Posterior cingulate gyrus (tissue), 11 donors: Measurements from ENCODE around the gene SMCO4.
"Not testable (repeated sequence)": the region's sequence is repeated elsewhere in the genome, so short reads cannot be mapped to it uniquely, and the experiment has no call there.

Source experiments
- DNase-seq, 10 donors: peaks; one replicate each; pipeline versions ENCODE4 v3.0.0 to v3.0.0-alpha.2; 2020 to 2021; ENCODE audit warnings: mixed read lengths in 3 of 10
- intact Hi-C: fragments of 100-400 bp; cut with DNase I; formaldehyde crosslinking; loops from one replicate; pipeline ENCODE4 v1.15.1; 2023

Gene SMCO4

GRCh38 chr11:93481279-93481678 is 61.9 kb downstream of the SMCO4 start:
- DNase-seq, result peak in 1 of 10 donors; percentile 64

GRCh38 chr11:93480756-93481155 is 62.4 kb downstream of the SMCO4 start:
- intact Hi-C loops, result no loop called here
- DNase-seq, result no peak

More at GRCh38 chr11:93481279-93481678, 61.9 kb downstream of the SMCO4 start:
- intact Hi-C loops, result no loop called here

GRCh38 chr11:93480256-93480655 is 62.9 kb downstream of the SMCO4 start:
- intact Hi-C loops, result no loop called here

GRCh38 chr11:93478841-93479240 is 64.3 kb downstream of the SMCO4 start:
- intact Hi-C loops, result no loop called here

More at GRCh38 chr11:93480256-93480655, 62.9 kb downstream of the SMCO4 start:
- DNase-seq, result no peak

DNA sequence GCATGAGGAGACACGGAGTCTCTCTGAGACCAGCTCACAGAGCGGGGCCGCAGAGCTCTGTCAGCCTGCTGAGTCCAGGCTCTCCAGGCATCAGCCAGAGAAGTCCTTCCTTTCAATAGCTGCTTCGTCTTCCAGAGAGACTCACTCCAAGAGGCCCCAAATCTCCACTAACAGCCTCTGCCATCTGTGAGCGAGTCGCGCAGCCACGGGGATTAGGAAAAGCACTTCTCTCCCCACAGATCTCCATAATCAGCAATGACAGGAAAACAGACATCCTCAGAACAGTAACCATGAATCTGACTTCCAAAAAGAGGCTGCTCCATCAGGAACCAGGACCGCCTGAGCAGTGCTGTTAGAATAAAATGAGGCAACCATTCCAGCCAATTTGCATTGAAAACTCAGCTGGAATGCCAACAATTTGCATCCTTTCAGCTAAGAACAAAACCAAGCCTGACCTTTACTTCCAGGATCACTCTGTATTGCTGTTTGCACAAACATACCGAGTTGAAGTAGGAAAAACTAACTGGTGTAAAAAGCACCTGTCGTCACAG is 65.4 kb downstream of the SMCO4 start:
- DNase-seq, result peak in 1 of 10 donors; percentile 66
- intact Hi-C loops, result no loop called here

More at GRCh38 chr11:93478841-93479240, 64.3 kb downstream of the SMCO4 start:
- DNase-seq, result no peak

GRCh38 chr11:93476796-93477195 is 66.4 kb downstream of the SMCO4 start:
- no peak for DNase-seq
- intact Hi-C loops, result no loop called here

DNA sequence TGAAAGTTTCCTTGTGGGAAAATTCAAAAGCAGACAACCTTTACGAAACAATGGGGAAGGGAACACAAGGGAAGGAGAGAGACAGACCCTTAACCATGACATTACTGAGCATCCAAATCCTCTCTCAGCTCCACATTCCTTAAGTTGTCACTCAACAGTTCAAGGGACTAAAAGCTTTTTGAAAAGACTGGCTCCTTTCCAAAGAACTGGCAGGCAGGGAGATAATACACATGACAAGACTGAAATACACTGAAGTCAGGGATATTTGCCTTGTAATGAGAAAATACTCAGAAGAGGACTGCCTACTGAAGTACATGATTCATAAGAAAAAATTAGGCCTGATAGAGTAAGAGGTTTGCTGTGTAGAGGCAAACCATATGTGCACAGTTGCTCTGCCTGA is 69.1 kb downstream of the SMCO4 start:
- intact Hi-C loops, result no loop called here
- DNase-seq, result no peak

- intact Hi-C loops, result no loop called here
- no peak for DNase-seq
Observed at GRCh38 chr11:93468290-93468689, 74.9 kb downstream of the SMCO4 start.

GRCh38 chr11:93467054-93467453 is 76.1 kb downstream of the SMCO4 start:
- intact Hi-C loops, result no loop called here
- DNase-seq, result no peak

DNA sequence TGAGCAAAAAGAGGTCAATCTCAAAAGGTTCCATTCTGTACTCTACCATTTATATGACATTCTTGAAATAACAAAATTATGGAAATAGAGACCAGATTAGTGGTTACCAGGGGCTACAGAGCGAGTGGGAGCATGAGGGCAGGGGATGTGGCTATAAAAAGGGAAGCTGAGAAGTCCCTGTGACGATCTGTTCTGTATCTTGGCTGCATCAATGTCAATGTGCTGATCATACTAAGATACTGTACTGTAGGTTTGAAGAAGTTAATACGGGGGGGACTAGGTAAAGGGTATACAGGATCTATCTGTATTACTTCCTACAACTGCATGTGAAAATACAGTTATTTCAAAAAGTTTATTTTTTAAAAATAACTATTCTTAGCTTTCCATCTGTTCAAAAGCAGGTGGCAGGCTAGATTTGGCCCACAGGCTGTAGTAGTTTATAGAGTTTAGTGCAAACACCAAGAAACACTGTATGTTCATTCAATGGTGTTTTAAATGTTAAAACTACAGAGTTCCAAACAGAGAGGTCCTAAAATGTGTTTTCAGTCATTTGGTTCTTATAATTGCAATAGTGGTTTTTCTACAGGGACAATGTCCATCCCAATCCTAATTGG is 78.2 kb downstream of the SMCO4 start:
- intact Hi-C loops, result no loop called here
- no peak for DNase-seq

DNA sequence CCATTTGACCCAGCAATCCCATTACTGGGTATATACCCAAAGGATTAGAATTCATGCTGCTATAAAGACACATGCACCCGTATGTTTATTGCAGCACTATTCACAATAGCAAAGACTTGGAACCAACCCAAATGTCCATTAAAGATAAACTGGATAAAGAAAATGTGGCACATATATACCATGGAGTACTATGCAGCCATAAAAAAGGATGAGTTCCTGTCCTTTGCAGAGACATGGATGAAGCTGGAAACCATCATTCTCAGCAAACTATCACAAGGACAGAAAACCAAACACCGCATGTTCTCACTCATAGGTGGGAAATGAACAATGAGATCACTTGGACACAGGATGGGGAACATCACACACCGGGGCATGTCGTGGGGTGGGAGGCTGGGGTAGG is 79.5 kb downstream of the SMCO4 start:
- DNase-seq, intact Hi-C loops: not testable (repeated sequence)

- DNase-seq, result peak in 2 of 10 donors; percentile 48 to 61
- intact Hi-C loops, result no loop called here
Observed at GRCh38 chr11:93458286-93458685, 84.9 kb downstream of the SMCO4 start.

DNA sequence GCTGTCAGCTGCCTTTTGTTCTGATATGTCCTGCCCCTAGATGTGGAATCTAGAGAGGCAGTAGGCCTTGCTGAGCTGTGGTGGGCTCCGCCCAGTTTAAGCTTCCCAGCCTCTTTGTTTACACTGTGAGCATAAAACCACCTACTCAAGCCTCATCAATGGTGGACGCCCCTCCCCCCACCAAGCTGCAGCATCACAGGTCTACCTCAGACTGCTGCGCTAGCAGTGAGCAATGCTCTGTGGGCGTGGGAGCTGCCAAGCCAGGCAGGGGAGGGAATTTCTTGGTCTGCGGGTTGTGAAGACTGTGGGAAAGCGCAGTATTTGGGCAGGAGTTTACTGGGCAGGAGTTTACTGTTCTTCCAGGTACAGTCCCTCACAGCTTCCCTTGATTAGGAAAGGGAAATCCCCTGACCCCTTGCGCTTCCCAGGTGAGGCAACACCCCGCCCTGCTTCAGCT is 98.5 kb downstream of the SMCO4 start:
- intact Hi-C loops, result no loop called here
- peak in 4 of 10 donors; percentile 12 to 60 (median 48) for DNase-seq

DNA sequence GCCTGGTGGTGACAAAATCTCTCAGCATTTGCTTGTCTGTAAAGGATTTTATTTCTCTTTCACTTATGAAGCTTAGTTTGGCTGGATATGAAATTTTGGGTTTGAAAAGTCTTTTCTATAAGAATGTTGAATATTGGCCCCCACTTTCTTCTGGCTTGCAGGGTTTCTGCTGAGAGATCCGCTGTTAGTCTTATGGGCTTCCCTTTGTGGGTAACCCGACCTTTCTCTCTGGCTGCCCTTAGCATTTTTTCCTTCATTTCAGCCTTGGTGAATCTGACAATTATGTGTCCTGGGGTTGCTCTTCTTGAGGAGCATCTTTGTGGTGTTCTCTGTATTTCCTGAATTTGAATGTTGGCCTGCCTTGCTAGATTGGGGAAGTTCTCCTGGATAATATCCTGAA is 100.0 kb downstream of the SMCO4 start:
- DNase-seq, intact Hi-C loops: not testable (repeated sequence)

GRCh38 chr11:93432247-93432646 is 110.9 kb downstream of the SMCO4 start:
- intact Hi-C loops, result no loop called here
- DNase-seq, result no peak
